ENCODE measurements around the gene TSC2.

Gene TSC2

GRCh38 chr16:2058420-2058819 lies 10.6 kb downstream of the TSC2 start:
- no peak overlapping the region for H3K27ac ChIP-seq
- TF ChIP-seq ZFX (IDR thresholded peaks at IDR 0.05; ENCODE audit: borderline replicate concordance) = no peak
- no peak for TF ChIP-seq CTCF (IDR thresholded peaks at IDR 0.05)

GRCh38 chr16:2058872-2059271 lies 11.1 kb downstream of the TSC2 start:
- no peak for TF ChIP-seq CTCF (IDR thresholded peaks at IDR 0.05)
- TF ChIP-seq ZFX (IDR thresholded peaks at IDR 0.05; ENCODE audit: borderline replicate concordance) = no peak
- H3K27ac ChIP-seq = no peak overlapping the region

- no peak overlapping the region for H3K27ac ChIP-seq
- TF ChIP-seq ZFX (IDR thresholded peaks at IDR 0.05; ENCODE audit: borderline replicate concordance) = no peak
- TF ChIP-seq CTCF (IDR thresholded peaks at IDR 0.05) = no peak
Measured at GRCh38 chr16:2060346-2060745, 12.6 kb downstream of the TSC2 start.

- no peak overlapping the region for H3K27ac ChIP-seq
- TF ChIP-seq CTCF (IDR thresholded peaks at IDR 0.05) (no peak), ZFX (IDR thresholded peaks at IDR 0.05; ENCODE audit: borderline replicate concordance) (no peak)
Measured at GRCh38 chr16:2061023-2061422, 13.2 kb downstream of the TSC2 start.

- TF ChIP-seq ZFX (IDR thresholded peaks at IDR 0.05; ENCODE audit: borderline replicate concordance) (no peak), CTCF (IDR thresholded peaks at IDR 0.05) (no peak)
- no peak overlapping the region for H3K27ac ChIP-seq
Measured at GRCh38 chr16:2061526-2061925, 13.7 kb downstream of the TSC2 start.

GRCh38 chr16:2062801-2063200 lies 15.0 kb downstream of the TSC2 start:
- no peak overlapping the region for H3K27ac ChIP-seq
- TF ChIP-seq ZFX (IDR thresholded peaks at IDR 0.05; ENCODE audit: borderline replicate concordance) (no peak), CTCF (IDR thresholded peaks at IDR 0.05) (no peak)

- no peak overlapping the region for H3K27ac ChIP-seq
- no peak for TF ChIP-seq ZFX (IDR thresholded peaks at IDR 0.05; ENCODE audit: borderline replicate concordance)
- no peak for TF ChIP-seq CTCF (IDR thresholded peaks at IDR 0.05)
Measured at GRCh38 chr16:2063861-2064260, 16.1 kb downstream of the TSC2 start.

Measured in 22Rv1 (cell line).